DOHH2 (cell line): ENCODE results near the gene VPS8.

Experiments used
- H3F3A ChIP-seq: fragments of 200-600 bp; sonication (generic), shearing (Covaris generic); 2 replicates; pipeline ENCODE4 v1.6.0; 2016; ENCODE audit warnings: antibody characterized with exemption, mild to moderate bottlenecking; ENCODE audit not compliant: control insufficient read depth, insufficient read depth
- H3K27ac ChIP-seq: fragments of 200-600 bp; sonication (generic); 2 replicates; pipeline ENCODE4 v1.5.1; 2014; ENCODE audit warnings: low read depth, mild to moderate bottlenecking, low read length, moderate library complexity
- H3K27me3 ChIP-seq: fragments of 200-600 bp; sonication (generic); 2 replicates; pipeline ENCODE4 v1.6.1; 2014; ENCODE audit warnings: mild to moderate bottlenecking, low read length, mixed read lengths; ENCODE audit not compliant: control insufficient read depth
- H3K36me3 ChIP-seq: fragments of 200-600 bp; sonication (generic); 2 replicates; pipeline ENCODE4 v1.6.1; 2014; ENCODE audit warnings: mild to moderate bottlenecking, low read length, moderate library complexity, mixed read lengths; ENCODE audit not compliant: control insufficient read depth
- H3K4me1 ChIP-seq: fragments of 200-600 bp; sonication (generic); 2 replicates; pipeline ENCODE4 v1.6.1; 2014; ENCODE audit warnings: mild to moderate bottlenecking, low read length, mixed read lengths; ENCODE audit not compliant: control insufficient read depth
- H3K4me2 ChIP-seq: fragments of 200-600 bp; sonication (generic); 2 replicates; pipeline ENCODE4 v1.6.0; 2014; ENCODE audit warnings: mild to moderate bottlenecking, low read length, moderate library complexity
- H3K4me3 ChIP-seq: fragments of 200-600 bp; sonication (generic); 2 replicates; pipeline ENCODE4 v1.5.1; 2014; ENCODE audit warnings: mild to moderate bottlenecking, low read length, mixed read lengths
- H3K79me2 ChIP-seq: fragments of 200-600 bp; sonication (generic); 2 replicates; pipeline ENCODE4 v1.6.1; 2014; ENCODE audit warnings: mild to moderate bottlenecking, low read length, mixed read lengths; ENCODE audit not compliant: control insufficient read depth
- H3K9me2 ChIP-seq: fragments of 200-600 bp; sonication (generic); replicated peaks from 2 replicates; pipeline ENCODE4 v1.6.1; 2014; ENCODE audit warnings: mild to moderate bottlenecking, low read length, mixed read lengths; ENCODE audit not compliant: control insufficient read depth
- H3K9me3 ChIP-seq: fragments of 200-600 bp; sonication (generic); 2 replicates; pipeline ENCODE4 v1.6.1; 2014; ENCODE audit warnings: antibody characterized with exemption, low read length, mixed read lengths; ENCODE audit not compliant: control insufficient read depth, insufficient read depth
- H4K20me1 ChIP-seq: fragments of 200-600 bp; sonication (generic); 2 replicates; pipeline ENCODE4 v1.6.0; 2014; ENCODE audit warnings: low read depth, mild to moderate bottlenecking, antibody characterized with exemption, low read length, moderate library complexity; ENCODE audit not compliant: control insufficient read depth, insufficient read depth
- EZH2phosphoT487 ChIP-seq: fragments of 200-600 bp; sonication (generic); IDR thresholded peaks from 2 replicates; pipeline ENCODE4 v1.6.1; 2017; ENCODE audit warnings: borderline replicate concordance, mild to moderate bottlenecking, antibody characterized with exemption, low read length, moderate library complexity, mixed read lengths
- TF ChIP-seq, protein P1 (sequence below): fragments of 200-600 bp; sonication (generic); IDR thresholded peaks from one replicate; pipeline ENCODE4 v1.5.1; 2014; ENCODE audit warnings: antibody characterized with exemption, mild to moderate bottlenecking, low read depth, low read length; ENCODE audit not compliant: poor library complexity, severe bottlenecking

Gene VPS8

DNA sequence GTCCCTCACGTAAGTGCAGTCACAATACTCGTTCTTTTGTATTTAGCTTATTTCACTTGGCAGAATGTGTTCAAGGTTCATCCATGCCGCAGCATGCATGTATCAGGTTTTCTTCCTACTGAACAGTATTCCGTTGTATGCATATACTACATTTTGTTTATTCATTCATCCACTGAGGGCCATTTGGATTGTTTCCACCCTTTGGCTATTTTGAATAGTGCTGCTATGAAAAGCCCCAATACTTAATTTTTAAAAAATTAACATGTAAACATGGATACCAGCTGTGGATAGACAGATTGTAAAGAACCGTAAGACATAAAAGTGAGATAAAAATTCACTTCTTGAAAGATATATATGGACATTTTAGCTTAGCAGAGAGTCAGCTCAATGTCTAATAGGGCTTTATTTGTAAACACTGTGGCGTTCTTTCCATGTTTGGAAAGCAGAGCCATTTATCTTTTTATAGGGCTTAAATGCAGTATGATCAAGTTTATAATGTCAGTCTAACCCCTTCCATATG lies 115.9 kb downstream of the VPS8 start:
- H3K4me2 ChIP-seq, result no peak overlapping the region
- no peaks in the 10 kb centered on the region for H3K9me2 ChIP-seq
- no peaks in the 10 kb centered on the region for H3K4me1 ChIP-seq
- H3K4me3 ChIP-seq, result no peak overlapping the region
- H3K27ac ChIP-seq, result no peak overlapping the region
- no peaks in the 10 kb centered on the region for H3K9me3 ChIP-seq
- peaks cover 13% of the 10 kb centered on the region; the same call in 1 of the 2 replicates for H3K36me3 ChIP-seq
- no peaks in the 10 kb centered on the region for H3F3A ChIP-seq
- H3K27me3 ChIP-seq, result no peaks in the 10 kb centered on the region
- H3K79me2 ChIP-seq, result no peaks in the 10 kb centered on the region
- no peak for TF ChIP-seq EZH2phosphoT487
- TF ChIP-seq, protein P1, sequence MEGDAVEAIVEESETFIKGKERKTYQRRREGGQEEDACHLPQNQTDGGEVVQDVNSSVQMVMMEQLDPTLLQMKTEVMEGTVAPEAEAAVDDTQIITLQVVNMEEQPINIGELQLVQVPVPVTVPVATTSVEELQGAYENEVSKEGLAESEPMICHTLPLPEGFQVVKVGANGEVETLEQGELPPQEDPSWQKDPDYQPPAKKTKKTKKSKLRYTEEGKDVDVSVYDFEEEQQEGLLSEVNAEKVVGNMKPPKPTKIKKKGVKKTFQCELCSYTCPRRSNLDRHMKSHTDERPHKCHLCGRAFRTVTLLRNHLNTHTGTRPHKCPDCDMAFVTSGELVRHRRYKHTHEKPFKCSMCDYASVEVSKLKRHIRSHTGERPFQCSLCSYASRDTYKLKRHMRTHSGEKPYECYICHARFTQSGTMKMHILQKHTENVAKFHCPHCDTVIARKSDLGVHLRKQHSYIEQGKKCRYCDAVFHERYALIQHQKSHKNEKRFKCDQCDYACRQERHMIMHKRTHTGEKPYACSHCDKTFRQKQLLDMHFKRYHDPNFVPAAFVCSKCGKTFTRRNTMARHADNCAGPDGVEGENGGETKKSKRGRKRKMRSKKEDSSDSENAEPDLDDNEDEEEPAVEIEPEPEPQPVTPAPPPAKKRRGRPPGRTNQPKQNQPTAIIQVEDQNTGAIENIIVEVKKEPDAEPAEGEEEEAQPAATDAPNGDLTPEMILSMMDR, result no peak
- H4K20me1 ChIP-seq, result no peaks in the 10 kb centered on the region

DNA sequence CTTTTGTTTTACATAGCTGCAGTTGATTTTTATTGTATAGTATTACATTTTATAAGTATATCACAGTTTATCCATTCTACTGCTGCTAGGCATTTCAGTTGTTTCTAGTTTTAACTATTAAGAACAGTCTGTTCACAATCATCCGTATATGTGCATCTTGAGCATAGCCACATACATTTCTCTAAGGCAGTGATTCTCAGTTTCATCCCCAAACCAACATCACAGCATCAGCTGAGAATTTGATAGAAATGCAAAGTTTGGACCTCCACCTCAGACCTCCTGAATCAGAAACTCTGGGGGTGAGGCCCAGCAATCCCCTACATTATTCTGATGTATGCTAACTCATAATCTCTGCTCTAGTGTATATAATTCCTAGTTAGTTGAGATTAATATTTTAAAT lies 120.8 kb downstream of the VPS8 start:
- H3K27ac ChIP-seq, result no peak overlapping the region
- TF ChIP-seq, protein P1, result no peak
- TF ChIP-seq EZH2phosphoT487, result no peak
- no peaks in the 10 kb centered on the region for H3K27me3 ChIP-seq
- H3K4me2 ChIP-seq, result no peak overlapping the region
- no peaks in the 10 kb centered on the region for H3K9me2 ChIP-seq
- H3F3A ChIP-seq, result no peaks in the 10 kb centered on the region
- H3K9me3 ChIP-seq, result no peaks in the 10 kb centered on the region
- no peaks in the 10 kb centered on the region for H3K4me1 ChIP-seq
- H3K79me2 ChIP-seq, result no peaks in the 10 kb centered on the region
- no peak overlapping the region for H3K4me3 ChIP-seq
- H3K36me3 ChIP-seq, result peaks cover 9% of the 10 kb centered on the region; the same call in 1 of the 2 replicates
- H4K20me1 ChIP-seq, result no peaks in the 10 kb centered on the region

DNA sequence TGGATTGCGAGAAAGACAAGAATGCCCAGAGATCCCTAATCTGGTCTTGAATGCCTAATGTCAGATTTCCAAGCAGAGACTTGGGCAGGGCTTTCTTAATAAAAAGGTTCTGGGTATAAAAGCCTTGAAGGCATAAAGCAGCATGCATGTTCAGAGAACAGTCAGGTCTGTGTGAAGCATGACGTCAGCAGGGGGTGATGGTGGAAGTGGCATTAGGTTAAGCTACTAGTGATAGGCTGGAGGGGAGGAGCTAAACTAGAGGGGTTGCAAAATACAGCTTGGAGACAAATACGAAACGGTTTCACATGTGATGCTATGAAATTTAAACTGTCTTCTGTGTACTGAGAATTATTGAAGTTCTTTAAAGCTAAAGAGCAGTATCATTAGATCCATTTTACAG lies 125.6 kb downstream of the VPS8 start:
- no peaks in the 10 kb centered on the region for H3K36me3 ChIP-seq

More for the DNA sequence above, 125.6 kb downstream of the VPS8 start:
- H3K27me3 ChIP-seq, result no peaks in the 10 kb centered on the region
- no peaks in the 10 kb centered on the region for H3K9me2 ChIP-seq
- H3K9me3 ChIP-seq, result no peaks in the 10 kb centered on the region
- H3K4me1 ChIP-seq, result peaks cover 4% of the 10 kb centered on the region
- H3F3A ChIP-seq, result no peaks in the 10 kb centered on the region
- no peak overlapping the region for H3K4me3 ChIP-seq
- H4K20me1 ChIP-seq, result no peaks in the 10 kb centered on the region
- TF ChIP-seq EZH2phosphoT487, result no peak
- TF ChIP-seq, protein P1, result no peak
- no peak overlapping the region for H3K27ac ChIP-seq
- no peaks in the 10 kb centered on the region for H3K79me2 ChIP-seq
- H3K4me2 ChIP-seq, result no peak overlapping the region
